ENCODE measurements around the gene KLHDC10. TPM values are rescaled to one million over a fixed set of nuclear protein-coding genes. Genes with fewer than 3 reads are reported as not detected.
"Not testable (repeated sequence)": the region's sequence is repeated elsewhere in the genome, so short reads cannot be mapped to it uniquely, and the experiment has no call there.

The KLHDC10 gene
- total RNA-seq, 1 donor from 2014 or later: 15.6 TPM

- H3K36me3 ChIP-seq (ENCODE audit: control insufficient read depth, insufficient read depth, low read length): no peaks in the 10 kb centered on the region
- no peak for TF ChIP-seq CTCF (IDR thresholded peaks at IDR 0.05; ENCODE audit: insufficient read depth, low read length, poor library complexity, severe bottlenecking)
- H3K4me3 ChIP-seq (ENCODE audit: low read depth, low read length): no peak overlapping the region
- H3K27me3 ChIP-seq (ENCODE audit: control insufficient read depth, insufficient read depth, low read length): no peaks in the 10 kb centered on the region
- no peak for DNase-seq (ENCODE audit: low read depth)
Measured at GRCh38 chr7:130143334-130143732, 73.0 kb downstream of the KLHDC10 start.

- H3K27me3 ChIP-seq (ENCODE audit: control insufficient read depth, insufficient read depth, low read length): no peaks in the 10 kb centered on the region
- TF ChIP-seq CTCF (IDR thresholded peaks at IDR 0.05; ENCODE audit: insufficient read depth, low read length, poor library complexity, severe bottlenecking): no peak
- H3K4me3 ChIP-seq (ENCODE audit: low read depth, low read length): no peak overlapping the region
- H3K36me3 ChIP-seq (ENCODE audit: control insufficient read depth, insufficient read depth, low read length): no peaks in the 10 kb centered on the region
- DNase-seq (ENCODE audit: low read depth): no peak
Measured at GRCh38 chr7:130143986-130144311, 73.6 kb downstream of the KLHDC10 start.

GRCh38 chr7:130144312-130145171 is 74.2 kb downstream of the KLHDC10 start:
- Histone ChIP-seq H3K36me3 (ENCODE audit: control insufficient read depth, insufficient read depth, low read length) (no peaks in the 10 kb centered on the region), H3K27me3 (ENCODE audit: control insufficient read depth, insufficient read depth, low read length) (no peaks in the 10 kb centered on the region), H3K4me3 (ENCODE audit: low read depth, low read length) (no peak overlapping the region)
- peak; percentile 60 for DNase-seq (ENCODE audit: low read depth)
- no peak for TF ChIP-seq CTCF (IDR thresholded peaks at IDR 0.05; ENCODE audit: insufficient read depth, low read length, poor library complexity, severe bottlenecking)

GRCh38 chr7:130145424-130146100 is 75.2 kb downstream of the KLHDC10 start:
- no peaks in the 10 kb centered on the region for H3K27me3 ChIP-seq (ENCODE audit: control insufficient read depth, insufficient read depth, low read length)
- no peak for DNase-seq (ENCODE audit: low read depth)
- no peak overlapping the region for H3K4me3 ChIP-seq (ENCODE audit: low read depth, low read length)
- H3K36me3 ChIP-seq (ENCODE audit: control insufficient read depth, insufficient read depth, low read length): no peaks in the 10 kb centered on the region
- TF ChIP-seq CTCF (IDR thresholded peaks at IDR 0.05; ENCODE audit: insufficient read depth, low read length, poor library complexity, severe bottlenecking): no peak

GRCh38 chr7:130146142-130146541 is 75.8 kb downstream of the KLHDC10 start:
- not testable (repeated sequence) for H3K27me3 ChIP-seq (ENCODE audit: control insufficient read depth, insufficient read depth, low read length); H3K4me3 ChIP-seq (ENCODE audit: low read depth, low read length); DNase-seq (ENCODE audit: low read depth); H3K36me3 ChIP-seq (ENCODE audit: control insufficient read depth, insufficient read depth, low read length)

- Histone ChIP-seq H3K4me3 (ENCODE audit: low read depth, low read length) (no peak overlapping the region), H3K36me3 (ENCODE audit: control insufficient read depth, insufficient read depth, low read length) (no peaks in the 10 kb centered on the region), H3K27me3 (ENCODE audit: control insufficient read depth, insufficient read depth, low read length) (no peaks in the 10 kb centered on the region)
- no peak for TF ChIP-seq CTCF (IDR thresholded peaks at IDR 0.05; ENCODE audit: insufficient read depth, low read length, poor library complexity, severe bottlenecking)
- no peak for DNase-seq (ENCODE audit: low read depth)
Measured at GRCh38 chr7:130146693-130147405, 76.5 kb downstream of the KLHDC10 start.
